HG03108 (cell line): ENCODE data around the gene CHKB.

Experiments used
- ATAC-seq: cut with Tn5 transposase; IDR thresholded peaks from one replicate; pipeline ENCODE4 v1.9.1; 2021; ENCODE audit warnings: moderate library complexity; ENCODE audit not compliant: unreplicated experiment

CHKB gene

GRCh38 chr22:50600538-50600937 is 17.9 kb upstream of the CHKB start, which contains the start of gene MAPK8IP2:
Gene MAPK8IP2, plus strand, starts transcription at chr22:50600793. Its CDS starts 26 bp downstream, at chr22:50600819.
- ATAC-seq: no peak

- ATAC-seq: no peak
Measured at GRCh38 chr22:50599816-50600455, 17.3 kb upstream of the CHKB start.

GRCh38 chr22:50597097-50597496 is 14.4 kb upstream of the CHKB start:
- no peak for ATAC-seq

GRCh38 chr22:50595189-50595588 is 12.5 kb upstream of the CHKB start:
- no peak for ATAC-seq

GRCh38 chr22:50587407-50587806 is 4.8 kb upstream of the CHKB start:
- no peak for ATAC-seq

- no peak for ATAC-seq
Measured at GRCh38 chr22:50586416-50586815, 3.8 kb upstream of the CHKB start.

- ATAC-seq: no peak
Measured at GRCh38 chr22:50585781-50586180, 3.1 kb upstream of the CHKB start.

- ATAC-seq: no peak
Measured at GRCh38 chr22:50585238-50585637, 2.6 kb upstream of the CHKB start.

- ATAC-seq: no peak
Measured at GRCh38 chr22:50584106-50585096, 1.8 kb upstream of the CHKB start.

- peak; percentile 17 for ATAC-seq
Measured at GRCh38 chr22:50583294-50583861, 729 bp upstream of the CHKB start.

GRCh38 chr22:50581950-50582492 is 628 bp downstream of the CHKB start:
- no peak for ATAC-seq

GRCh38 chr22:50581031-50581949 is 1.4 kb downstream of the CHKB start:
- ATAC-seq: no peak

- ATAC-seq: no peak
Measured at GRCh38 chr22:50579752-50580151, 2.9 kb downstream of the CHKB start.

GRCh38 chr22:50578776-50579310 is 3.8 kb downstream of the CHKB start:
- no peak for ATAC-seq

GRCh38 chr22:50577987-50578775 is 4.5 kb downstream of the CHKB start, which contains the start of gene CPT1B:
Gene CPT1B, minus strand, starts transcription at chr22:50578427. Its CDS starts 512 bp downstream, at chr22:50577915.
- no peak for ATAC-seq

- ATAC-seq: no peak
Measured at GRCh38 chr22:50577697-50577986, 5.0 kb downstream of the CHKB start.

- no peak for ATAC-seq
Measured at GRCh38 chr22:50576806-50577696, 5.6 kb downstream of the CHKB start.

GRCh38 chr22:50576070-50576469 is 6.6 kb downstream of the CHKB start:
- no peak for ATAC-seq
